GM19452 (cell line): Measurements from ENCODE around the gene C3orf49.

Experiments
- ATAC-seq: cut with Tn5 transposase; IDR thresholded peaks from one replicate; pipeline ENCODE4 v1.9.1; 2021; ENCODE audit not compliant: unreplicated experiment

C3orf49 gene

GRCh38 chr3:63819151-63819398 is at the start of gene C3orf49:
C3orf49 (plus strand) TSS chr3:63819299; CDS start chr3:63819472, 173 bp downstream.
- ATAC-seq, result no peak

GRCh38 chr3:63774781-63775180 is 44.3 kb upstream of the C3orf49 start:
- ATAC-seq, result no peak

- no peak for ATAC-seq
Measured at GRCh38 chr3:63779227-63779626, 39.9 kb upstream of the C3orf49 start.

DNA sequence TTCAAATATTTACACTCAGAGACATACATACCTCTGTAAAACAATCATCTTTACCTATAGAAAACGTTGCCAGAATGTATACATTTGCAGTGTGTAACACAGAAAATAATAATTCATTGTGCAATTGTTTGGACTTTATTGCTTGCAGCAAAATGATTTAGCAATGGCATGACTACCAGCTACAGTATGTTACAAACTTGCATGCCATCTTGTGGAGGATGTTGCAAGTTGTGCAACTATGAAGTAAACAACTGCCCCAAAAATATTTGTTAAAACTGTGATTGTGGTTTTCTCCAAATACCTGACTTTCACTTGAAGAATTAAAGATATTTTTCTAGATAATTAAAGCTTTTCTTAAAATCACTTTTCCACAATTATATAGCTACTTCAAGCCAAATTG is 27.1 kb upstream of the C3orf49 start:
- no peak for ATAC-seq

DNA sequence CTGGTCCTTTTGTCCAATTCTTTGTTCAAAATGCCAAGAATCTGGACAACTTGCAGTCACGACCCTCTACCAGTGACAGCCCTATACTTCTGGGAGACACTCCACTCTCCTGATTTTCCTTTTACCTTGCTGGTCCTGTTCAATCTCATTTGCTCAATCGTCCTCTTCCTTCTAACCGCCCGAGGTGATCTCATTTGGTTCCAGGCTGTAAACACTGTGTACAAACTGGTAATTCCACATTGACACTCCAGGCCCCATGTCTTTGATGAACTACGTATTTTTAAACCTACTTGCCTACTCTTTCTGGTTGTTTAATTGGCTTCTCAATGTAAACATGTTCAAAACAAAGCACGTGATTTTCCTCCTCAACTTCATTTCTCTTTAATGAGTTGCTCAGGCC is 23.7 kb upstream of the C3orf49 start:
- ATAC-seq, result no peak

- no peak for ATAC-seq
Measured at GRCh38 chr3:63798544-63798943, 20.6 kb upstream of the C3orf49 start.

DNA sequence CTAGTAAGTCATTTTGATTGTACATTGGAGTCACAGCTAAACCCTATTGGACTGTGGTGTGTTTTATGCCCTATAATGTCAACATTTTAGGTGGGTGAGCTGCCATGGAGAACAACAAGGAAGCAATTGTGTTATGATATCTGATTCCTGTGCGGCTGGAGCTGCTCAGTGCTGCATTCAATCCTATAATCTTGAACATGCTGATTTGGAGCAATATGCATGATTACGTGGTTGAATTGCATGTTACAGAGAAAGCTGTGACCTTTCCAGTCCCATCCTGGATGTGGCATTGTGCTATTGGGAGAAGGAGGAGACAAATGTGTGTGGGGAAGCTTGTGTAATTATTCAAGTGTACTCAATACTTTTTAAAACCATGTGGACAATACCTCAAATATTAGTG is 20.1 kb upstream of the C3orf49 start:
- ATAC-seq, result no peak

- ATAC-seq, result no peak
Measured at GRCh38 chr3:63800097-63800496, 19.0 kb upstream of the C3orf49 start.

- no peak for ATAC-seq
Measured at GRCh38 chr3:63803911-63804310, 15.2 kb upstream of the C3orf49 start.

DNA sequence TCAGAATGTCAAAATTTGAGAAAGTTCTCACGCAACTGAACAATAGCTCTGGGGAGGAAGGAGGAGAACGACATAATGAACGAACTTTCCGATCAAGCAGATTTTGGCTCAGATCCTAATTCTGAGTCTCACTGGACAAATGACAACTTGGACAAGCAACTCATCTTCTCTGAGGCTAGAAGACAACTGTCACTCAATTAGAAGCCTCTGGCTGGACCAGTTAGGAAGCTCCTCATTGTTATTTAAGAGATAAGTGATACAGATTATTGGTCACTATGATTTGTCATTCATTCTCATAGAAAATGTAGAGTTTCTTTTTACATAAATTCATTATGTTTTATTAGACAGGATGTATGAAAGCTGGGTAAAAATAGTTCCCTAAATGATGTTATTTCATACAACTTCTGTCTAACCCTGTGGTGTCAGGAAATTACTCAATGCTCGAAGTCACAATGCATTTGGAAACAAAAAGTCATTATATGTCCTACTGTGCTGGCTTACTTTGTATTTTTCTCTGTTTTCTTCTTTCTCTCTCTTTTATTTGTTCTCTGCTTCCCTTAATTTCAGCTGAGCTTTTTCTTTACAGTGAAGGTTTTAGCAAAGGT is 11.0 kb upstream of the C3orf49 start:
- ATAC-seq, result no peak

GRCh38 chr3:63808633-63809032 is 10.5 kb upstream of the C3orf49 start:
- ATAC-seq, result no peak

- ATAC-seq, result no peak
Measured at GRCh38 chr3:63809607-63810006, 9.5 kb upstream of the C3orf49 start.

DNA sequence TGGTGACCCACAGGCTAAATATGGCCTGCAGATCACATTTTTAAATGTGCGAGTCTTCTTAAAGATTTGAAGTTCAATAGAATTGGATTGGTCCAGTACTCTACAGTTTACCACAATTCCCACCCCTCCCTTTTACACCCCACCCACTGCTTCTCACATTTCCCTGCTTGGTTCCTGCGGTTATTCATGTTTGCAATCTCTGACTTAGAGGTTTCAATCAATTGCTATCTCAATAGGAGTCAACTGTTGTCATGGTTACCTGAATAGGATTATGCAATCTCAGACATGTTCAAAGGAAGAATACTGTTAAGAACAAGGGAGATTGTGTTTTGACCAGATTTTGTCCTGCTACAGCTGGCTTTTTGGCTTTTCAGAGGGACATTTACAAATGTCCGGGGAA is 4.9 kb upstream of the C3orf49 start:
- ATAC-seq, result no peak

- no peak for ATAC-seq
Measured at GRCh38 chr3:63817225-63817624, 1.9 kb upstream of the C3orf49 start.

DNA sequence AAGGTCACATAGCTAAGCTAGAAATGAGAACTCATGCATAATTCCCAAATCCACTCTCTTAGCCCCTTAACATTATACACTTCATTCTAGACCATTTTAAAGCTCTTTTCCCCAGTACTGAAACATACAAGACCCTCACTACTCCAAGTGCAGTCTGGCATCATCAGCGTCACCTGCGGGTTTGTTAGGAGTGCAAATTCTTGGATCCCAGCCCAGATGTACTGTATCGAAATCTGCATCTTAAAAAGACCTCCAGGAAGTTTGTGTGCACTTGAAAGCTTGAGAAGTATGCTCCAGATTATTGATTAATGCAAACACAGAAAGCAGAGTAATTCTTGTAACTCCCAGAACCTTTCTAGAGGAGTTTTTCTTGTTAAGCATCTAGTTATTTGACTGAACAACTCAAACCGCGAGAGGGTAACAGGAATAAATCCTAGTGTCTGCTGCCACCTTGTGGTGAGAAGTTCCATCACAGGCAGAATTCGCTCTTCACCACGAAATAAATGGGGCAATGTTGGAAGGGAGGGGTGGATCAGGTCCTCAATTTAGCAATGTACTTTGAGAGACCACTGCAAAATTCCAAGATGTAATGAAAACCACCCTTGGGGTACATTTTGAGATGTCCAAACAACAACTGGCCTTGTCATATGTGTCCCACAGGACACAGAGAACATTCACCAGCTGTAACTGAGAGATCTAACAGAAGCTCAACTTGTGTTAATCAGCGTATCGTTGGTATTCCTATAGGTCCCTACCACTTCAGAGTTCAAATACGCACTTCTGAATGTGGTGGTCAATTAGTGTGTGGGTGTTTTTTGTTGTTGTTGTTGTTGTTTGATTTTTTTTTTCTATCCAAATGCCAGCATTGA is 583 bp upstream of the C3orf49 start:
- no peak for ATAC-seq

GRCh38 chr3:63824309-63824708 is 5.2 kb downstream of the C3orf49 start:
- no peak for ATAC-seq

DNA sequence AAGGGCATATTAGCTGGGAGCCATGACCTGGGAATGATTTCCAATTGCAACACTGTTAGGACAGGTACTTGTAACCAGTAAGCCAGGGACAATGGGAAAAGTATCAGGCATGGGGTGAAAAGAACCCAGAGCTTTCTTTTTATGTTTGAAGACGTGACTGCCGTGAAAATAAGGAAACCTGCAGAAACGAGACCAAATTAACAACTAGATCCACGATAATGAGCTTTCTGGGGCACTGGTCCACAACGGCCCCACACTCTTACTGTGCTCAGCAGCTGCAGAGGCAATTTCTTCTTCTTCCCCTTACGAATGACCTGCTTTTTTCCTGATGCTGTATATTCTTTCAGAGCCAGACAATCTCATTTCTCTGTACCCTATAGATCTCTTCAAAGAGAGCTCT is 11.4 kb downstream of the C3orf49 start:
- no peak for ATAC-seq

DNA sequence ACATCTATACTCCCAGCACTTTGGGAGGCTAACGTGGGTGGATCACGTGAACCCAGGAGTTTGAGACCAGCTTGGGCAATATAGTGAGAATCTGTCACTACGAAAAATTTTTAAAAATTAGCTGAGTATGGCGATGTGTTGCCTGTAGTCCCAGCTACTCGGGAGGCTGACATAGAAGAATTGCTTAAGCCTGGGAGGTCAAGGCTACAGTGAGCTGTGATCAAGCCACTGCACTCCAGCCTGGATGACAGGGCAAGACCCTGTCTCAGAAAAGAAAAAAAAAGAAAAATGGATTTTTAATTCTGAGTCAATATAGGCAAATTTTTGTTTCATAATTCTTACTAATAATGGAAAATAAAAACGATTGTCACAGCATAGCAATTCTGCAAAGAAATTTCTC is 13.3 kb downstream of the C3orf49 start:
- no peak for ATAC-seq

GRCh38 chr3:63841704-63842103 is 22.6 kb downstream of the C3orf49 start:
- no peak for ATAC-seq

DNA sequence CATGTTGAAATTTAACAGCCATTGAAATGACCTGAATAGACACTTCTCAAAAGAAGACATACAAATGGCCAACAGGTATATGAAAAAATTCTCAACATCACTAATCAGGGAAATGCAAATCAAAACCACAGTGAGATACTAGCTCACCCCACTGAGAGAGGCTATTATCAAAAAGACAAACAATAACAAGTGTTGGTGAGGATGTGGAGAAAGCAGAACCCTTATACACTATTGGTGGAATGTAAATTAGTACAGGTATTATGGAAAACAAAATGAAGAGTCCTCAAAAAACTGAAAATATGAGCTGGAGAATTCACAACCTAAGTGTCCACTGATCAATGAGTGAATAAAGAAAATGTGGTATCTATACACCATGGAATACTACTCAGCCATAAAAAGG is 23.0 kb downstream of the C3orf49 start:
- no peak for ATAC-seq

- ATAC-seq, result no peak
Measured at GRCh38 chr3:63845215-63845614, 26.1 kb downstream of the C3orf49 start.

GRCh38 chr3:63847718-63848450 is 28.8 kb downstream of the C3orf49 start:
- ATAC-seq, result no peak
